SU-DHL-6 (cell line): ENCODE measurements around the gene BMPR1A.
"Not testable (repeated sequence)": the region's sequence is repeated elsewhere in the genome, so short reads cannot be mapped to it uniquely, and the experiment has no call there.

Experiments used
- H2AFZ ChIP-seq: fragments of 200-600 bp; sonication (generic); 2 replicates; pipeline ENCODE4 v1.6.1; 2014; ENCODE audit warnings: low read depth, mild to moderate bottlenecking, moderate library complexity, mixed read lengths, antibody characterized with exemption, low read length; ENCODE audit not compliant: severe bottlenecking
- H3F3A ChIP-seq: fragments of 200-600 bp; shearing (Covaris generic); 2 replicates; pipeline ENCODE4 v1.6.0; 2016; ENCODE audit warnings: antibody characterized with exemption, mild to moderate bottlenecking; ENCODE audit not compliant: insufficient read depth
- H3K27ac ChIP-seq: fragments of 200-600 bp; sonication (generic); 2 replicates; pipeline ENCODE4 v1.5.1; 2016; ENCODE audit warnings: low read depth, mild to moderate bottlenecking, low read length, moderate library complexity, mixed read lengths
- H3K27me3 ChIP-seq: fragments of 200-600 bp; sonication (generic), shearing (Covaris generic); 2 replicates; pipeline ENCODE4 v1.6.0; 2014; ENCODE audit warnings: mild to moderate bottlenecking, low read length
- H3K36me3 ChIP-seq: fragments of 200-600 bp; sonication (generic); 2 replicates; pipeline ENCODE4 v1.6.1; 2014; ENCODE audit warnings: mild to moderate bottlenecking, low read length, mixed read lengths
- H3K4me2 ChIP-seq: fragments of 300-600, 200-600 bp; shearing (Covaris generic), sonication (generic); 2 replicates; pipeline ENCODE4 v1.6.0; 2014; ENCODE audit warnings: low read length, low read depth, mild to moderate bottlenecking; ENCODE audit not compliant: poor library complexity, severe bottlenecking
- H3K4me3 ChIP-seq: fragments of 200-600 bp; sonication (generic); 2 replicates; pipeline ENCODE4 v1.5.1; 2014; ENCODE audit warnings: antibody characterized with exemption, low read length, mild to moderate bottlenecking, mixed read lengths; ENCODE audit not compliant: insufficient read depth, poor library complexity, severe bottlenecking
- H3K79me2 ChIP-seq: fragments of 200-600 bp; sonication (generic); 2 replicates; pipeline ENCODE4 v1.6.1; 2014; ENCODE audit warnings: mild to moderate bottlenecking, low read length, moderate library complexity; ENCODE audit not compliant: insufficient read depth
- H3K9ac ChIP-seq: fragments of 200-600 bp; sonication (generic); 2 replicates; pipeline ENCODE4 v1.7.0; 2014; ENCODE audit warnings: mild to moderate bottlenecking, low read length
- H3K9me2 ChIP-seq: fragments of 200-600 bp; sonication (generic); replicated peaks from 2 replicates; pipeline ENCODE4 v1.6.1; 2014; ENCODE audit warnings: low read length; ENCODE audit not compliant: insufficient read depth
- H3K9me3 ChIP-seq: fragments of 200-600 bp; sonication (generic); 2 replicates; pipeline ENCODE4 v1.6.1; 2014; ENCODE audit warnings: low read length, mixed read lengths; ENCODE audit not compliant: insufficient read depth
- H4K20me1 ChIP-seq: fragments of 200-600 bp; sonication (generic); 2 replicates; pipeline ENCODE4 v1.6.1; 2014; ENCODE audit warnings: low read depth, mild to moderate bottlenecking, antibody characterized with exemption, low read length, moderate library complexity, mixed read lengths
- EZH2phosphoT487 ChIP-seq: fragments of 200-600 bp; sonication (generic), shearing (Covaris generic); conservative IDR thresholded peaks from 2 replicates; pipeline ENCODE4 v1.6.1; 2018; ENCODE audit warnings: mild to moderate bottlenecking, antibody characterized with exemption, low read length, moderate library complexity, mixed read lengths
- TF ChIP-seq, protein P1 (sequence below): fragments of 200-600 bp; sonication (generic); IDR thresholded peaks from one replicate; pipeline ENCODE4 v1.5.1; 2017; ENCODE audit warnings: antibody characterized with exemption, mild to moderate bottlenecking, low read length, moderate library complexity; ENCODE audit not compliant: insufficient read depth, poor library complexity, severe bottlenecking

Gene BMPR1A

DNA sequence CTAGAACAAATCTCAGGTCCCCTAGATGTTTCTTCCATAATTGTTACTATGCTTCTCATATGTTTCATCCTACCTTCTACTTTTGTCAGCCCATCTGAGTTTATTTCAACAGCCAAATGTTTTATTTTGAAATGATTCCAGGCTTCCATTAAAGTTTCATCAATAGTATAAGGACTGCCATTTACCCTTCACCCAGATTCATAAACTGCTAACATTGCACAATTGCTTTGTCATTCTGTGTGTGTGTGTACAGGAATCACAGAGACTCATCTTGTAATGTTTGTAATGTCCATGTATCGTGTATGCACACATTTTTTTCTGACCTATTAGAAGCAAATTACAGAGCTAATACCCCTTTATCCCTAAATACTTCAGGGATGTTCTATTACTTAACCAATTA, 175.5 kb downstream of the BMPR1A start:
- Histone ChIP-seq H3K79me2 (no peaks in the 10 kb centered on the region), H2AFZ (no peak overlapping the region), H3K9ac (no peak overlapping the region), H3K36me3 (no peaks in the 10 kb centered on the region), H3K27me3 (no peaks in the 10 kb centered on the region), H3K27ac (no peak overlapping the region), H3K9me3 (no peaks in the 10 kb centered on the region), H3K4me2 (no peak overlapping the region), H4K20me1 (no peaks in the 10 kb centered on the region), H3F3A (no peaks in the 10 kb centered on the region), H3K4me3 (no peak overlapping the region), H3K9me2 (no peaks in the 10 kb centered on the region)
- TF ChIP-seq, protein P1, sequence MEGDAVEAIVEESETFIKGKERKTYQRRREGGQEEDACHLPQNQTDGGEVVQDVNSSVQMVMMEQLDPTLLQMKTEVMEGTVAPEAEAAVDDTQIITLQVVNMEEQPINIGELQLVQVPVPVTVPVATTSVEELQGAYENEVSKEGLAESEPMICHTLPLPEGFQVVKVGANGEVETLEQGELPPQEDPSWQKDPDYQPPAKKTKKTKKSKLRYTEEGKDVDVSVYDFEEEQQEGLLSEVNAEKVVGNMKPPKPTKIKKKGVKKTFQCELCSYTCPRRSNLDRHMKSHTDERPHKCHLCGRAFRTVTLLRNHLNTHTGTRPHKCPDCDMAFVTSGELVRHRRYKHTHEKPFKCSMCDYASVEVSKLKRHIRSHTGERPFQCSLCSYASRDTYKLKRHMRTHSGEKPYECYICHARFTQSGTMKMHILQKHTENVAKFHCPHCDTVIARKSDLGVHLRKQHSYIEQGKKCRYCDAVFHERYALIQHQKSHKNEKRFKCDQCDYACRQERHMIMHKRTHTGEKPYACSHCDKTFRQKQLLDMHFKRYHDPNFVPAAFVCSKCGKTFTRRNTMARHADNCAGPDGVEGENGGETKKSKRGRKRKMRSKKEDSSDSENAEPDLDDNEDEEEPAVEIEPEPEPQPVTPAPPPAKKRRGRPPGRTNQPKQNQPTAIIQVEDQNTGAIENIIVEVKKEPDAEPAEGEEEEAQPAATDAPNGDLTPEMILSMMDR, result no peak

DNA sequence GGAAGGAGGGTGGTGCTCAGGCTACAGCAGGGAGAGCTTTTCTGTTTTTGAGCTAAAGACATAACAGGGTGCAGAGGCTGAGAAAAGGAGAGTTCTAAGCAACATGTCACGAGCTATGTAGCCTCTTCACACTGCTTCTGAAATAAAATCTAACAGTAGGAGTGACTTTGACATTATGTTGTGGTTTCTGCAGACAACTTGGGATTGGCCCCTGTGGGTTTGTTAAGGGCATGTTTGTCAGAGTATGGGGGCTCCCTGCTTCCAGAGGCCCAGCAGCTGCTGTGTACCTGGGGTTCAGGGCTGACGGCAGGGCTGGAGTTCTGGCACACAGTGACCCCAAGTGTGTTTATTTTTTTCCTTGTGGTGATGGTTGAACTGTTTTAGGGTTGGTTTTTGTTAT, 176.3 kb downstream of the BMPR1A start:
- Histone ChIP-seq H3K79me2 (no peaks in the 10 kb centered on the region), H3F3A (no peaks in the 10 kb centered on the region), H3K36me3 (no peaks in the 10 kb centered on the region), H3K9me3 (no peaks in the 10 kb centered on the region), H3K9ac (no peak overlapping the region), H3K27ac (no peak overlapping the region), H3K27me3 (no peaks in the 10 kb centered on the region), H3K9me2 (no peaks in the 10 kb centered on the region), H3K4me2 (no peak overlapping the region), H3K4me3 (no peak overlapping the region), H4K20me1 (no peaks in the 10 kb centered on the region), H2AFZ (no peak overlapping the region)
- TF ChIP-seq EZH2phosphoT487, result no peak
- TF ChIP-seq, protein P1, result no peak

DNA sequence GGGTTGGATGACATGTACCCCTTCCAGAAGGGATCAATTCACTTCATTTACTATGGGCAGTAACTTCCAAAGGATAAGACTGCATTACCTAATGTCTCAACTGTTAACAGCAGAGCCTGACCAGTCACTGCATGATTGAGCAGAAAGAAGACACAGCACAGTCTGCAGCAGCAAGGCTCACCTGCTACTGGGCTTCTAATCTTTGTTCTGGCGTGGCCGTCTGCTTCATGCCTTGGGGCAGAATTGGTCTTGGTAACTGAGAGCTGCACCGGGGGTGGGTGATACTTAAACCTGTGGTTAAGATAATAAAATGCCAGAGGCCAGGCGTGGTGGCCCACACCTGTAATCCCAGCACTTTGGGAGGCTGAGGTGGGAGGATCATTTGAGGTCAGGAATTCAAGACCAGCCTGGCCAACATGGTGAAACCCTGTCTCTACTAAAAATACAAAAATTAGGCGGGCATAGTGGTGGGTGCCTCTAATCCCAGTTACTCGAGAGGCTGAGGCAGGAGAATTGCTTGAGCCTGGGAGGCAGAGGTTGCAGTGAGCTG, 177.8 kb downstream of the BMPR1A start:
- H3K27ac ChIP-seq, H2AFZ ChIP-seq, H3K4me2 ChIP-seq, H3F3A ChIP-seq, H4K20me1 ChIP-seq, H3K79me2 ChIP-seq, H3K27me3 ChIP-seq, H3K9me3 ChIP-seq, H3K9ac ChIP-seq, H3K36me3 ChIP-seq, H3K4me3 ChIP-seq, H3K9me2 ChIP-seq: not testable (repeated sequence)

DNA sequence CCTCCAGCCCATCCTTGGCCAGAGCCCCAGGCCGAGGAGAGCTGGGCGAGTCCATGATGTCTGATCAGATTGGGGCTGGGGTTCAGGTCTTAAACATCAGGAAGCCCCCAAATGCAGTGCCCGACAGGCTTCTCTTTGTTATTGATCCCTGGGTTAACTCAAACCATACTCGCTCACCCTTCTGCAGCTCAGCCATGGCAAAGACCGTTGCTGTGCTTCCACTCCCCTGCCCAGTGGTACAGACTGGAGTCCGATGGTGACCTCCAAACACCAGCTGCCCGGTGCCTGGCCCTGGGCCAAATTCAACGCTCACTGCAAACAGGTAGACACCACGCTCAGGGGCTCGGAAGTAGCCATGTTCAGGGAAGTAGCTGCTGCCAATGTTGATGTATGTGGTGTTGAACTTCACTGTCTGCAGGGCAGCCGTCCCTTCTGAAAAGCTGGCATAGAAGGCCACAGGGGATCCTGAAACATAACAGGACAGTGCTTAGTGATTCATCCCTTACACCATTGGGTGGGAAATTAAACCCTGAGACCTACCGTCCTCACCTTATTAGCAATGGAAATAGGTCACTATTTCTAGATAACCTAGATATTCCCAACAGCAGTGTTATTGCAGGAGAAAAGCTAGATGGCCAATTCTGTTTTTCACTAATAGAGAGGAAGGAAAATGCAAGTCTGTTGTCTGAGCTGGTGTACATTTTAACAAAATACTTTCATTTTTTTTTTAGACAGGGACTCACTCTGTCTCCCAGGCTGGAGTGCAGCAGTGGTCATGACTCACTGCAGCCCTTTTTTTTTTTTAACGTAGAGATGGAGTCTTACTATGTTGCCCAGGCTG, 180.5 kb downstream of the BMPR1A start:
- TF ChIP-seq EZH2phosphoT487, result no peak
- Histone ChIP-seq H3K27me3 (no peaks in the 10 kb centered on the region), H3K9me3 (no peaks in the 10 kb centered on the region), H3K9me2 (no peaks in the 10 kb centered on the region), H3K9ac (no peak overlapping the region), H3F3A (no peaks in the 10 kb centered on the region), H3K4me2 (no peak overlapping the region), H4K20me1 (no peaks in the 10 kb centered on the region), H3K79me2 (no peaks in the 10 kb centered on the region), H3K36me3 (no peaks in the 10 kb centered on the region), H3K4me3 (no peak overlapping the region), H2AFZ (no peak overlapping the region), H3K27ac (no peak overlapping the region)
